GM10248 (cell line): ENCODE measurements around the gene FAM117A.
A peak's percentile ranks its signal among the peaks of the same experiment; 100 is the strongest.

Experiments used
- CTCF ChIA-PET: fragments of 300-600 bp; sonication (Branson Sonifier 250); formaldehyde crosslinking; extraction: SDS; loops from one replicate; lab custom pipeline; 2021; ENCODE audit warnings: antibody characterized with exemption; lab: Yijun Ruan, JAX
- POLR2A ChIA-PET: fragments of 350-650 bp; sonication (Branson Sonifier 250); formaldehyde crosslinking; extraction: SDS; loops from one replicate; lab custom pipeline; 2020; ENCODE audit warnings: antibody characterized with exemption; lab: Yijun Ruan, JAX
- DNase-seq: peaks from one replicate; pipeline ENCODE4 v3.0.0; 2012; ENCODE audit errors: extremely low spot score
- TF ChIP-seq, protein P1 (sequence below): IDR thresholded peaks from 2 replicates; pipeline ENCODE4 v1.5.1; 2012; ENCODE audit warnings: mild to moderate bottlenecking, low read depth; ENCODE audit errors: extremely low read depth, missing control alignments, control extremely low read depth

FAM117A gene

DNA sequence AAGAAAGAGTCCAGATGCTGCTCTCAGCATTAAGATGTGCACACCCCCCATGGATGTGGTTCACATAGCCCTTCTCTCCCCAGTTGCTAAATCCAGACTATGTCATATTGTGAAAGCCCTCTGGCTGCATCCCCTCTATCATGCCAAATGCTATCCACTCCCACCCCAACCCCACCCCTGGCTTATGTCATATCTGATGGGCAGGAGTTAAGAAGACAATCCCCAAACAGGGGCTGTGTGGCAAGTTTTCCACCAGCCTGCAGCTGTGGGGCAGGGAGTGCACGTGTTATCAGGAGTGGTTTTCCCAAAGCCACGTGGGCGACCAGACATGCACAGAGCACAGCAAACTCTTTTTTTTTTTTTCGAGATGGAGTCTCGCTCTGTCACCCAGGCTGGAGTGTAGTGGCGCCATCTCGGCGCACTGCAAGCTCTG, 10.0 kb downstream of the FAM117A start:
- ChIA-PET POLR2A (no interaction called here), CTCF (interaction anchor here (1.3 kb wide), 1 partner anchor 12 kb away, joined by 4 read pairs; no protein-coding TSS in a partner anchor)
- no peak for DNase-seq
- TF ChIP-seq, protein P1, sequence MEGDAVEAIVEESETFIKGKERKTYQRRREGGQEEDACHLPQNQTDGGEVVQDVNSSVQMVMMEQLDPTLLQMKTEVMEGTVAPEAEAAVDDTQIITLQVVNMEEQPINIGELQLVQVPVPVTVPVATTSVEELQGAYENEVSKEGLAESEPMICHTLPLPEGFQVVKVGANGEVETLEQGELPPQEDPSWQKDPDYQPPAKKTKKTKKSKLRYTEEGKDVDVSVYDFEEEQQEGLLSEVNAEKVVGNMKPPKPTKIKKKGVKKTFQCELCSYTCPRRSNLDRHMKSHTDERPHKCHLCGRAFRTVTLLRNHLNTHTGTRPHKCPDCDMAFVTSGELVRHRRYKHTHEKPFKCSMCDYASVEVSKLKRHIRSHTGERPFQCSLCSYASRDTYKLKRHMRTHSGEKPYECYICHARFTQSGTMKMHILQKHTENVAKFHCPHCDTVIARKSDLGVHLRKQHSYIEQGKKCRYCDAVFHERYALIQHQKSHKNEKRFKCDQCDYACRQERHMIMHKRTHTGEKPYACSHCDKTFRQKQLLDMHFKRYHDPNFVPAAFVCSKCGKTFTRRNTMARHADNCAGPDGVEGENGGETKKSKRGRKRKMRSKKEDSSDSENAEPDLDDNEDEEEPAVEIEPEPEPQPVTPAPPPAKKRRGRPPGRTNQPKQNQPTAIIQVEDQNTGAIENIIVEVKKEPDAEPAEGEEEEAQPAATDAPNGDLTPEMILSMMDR: no peak

DNA sequence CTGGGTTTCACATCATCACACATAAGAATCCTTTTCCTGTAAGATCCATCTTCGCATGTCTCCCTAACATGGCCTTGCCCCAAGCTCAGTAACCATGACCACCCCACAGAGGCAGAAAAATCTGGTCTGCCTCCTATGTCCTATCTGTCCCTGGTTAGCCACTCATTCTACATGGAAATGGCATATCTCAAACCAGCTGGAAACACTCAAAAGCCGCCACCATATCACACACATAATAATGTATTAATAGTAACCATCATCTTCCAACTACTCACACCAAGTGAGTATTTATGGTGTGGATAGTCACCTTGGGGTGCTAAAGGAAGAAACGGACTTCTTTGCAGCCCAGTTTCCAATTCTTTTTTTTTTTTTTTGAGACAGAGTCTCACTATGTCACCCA, 11.4 kb downstream of the FAM117A start:
- CTCF ChIA-PET: interaction anchor here (0.8 to 6.5 kb wide), 7 partner anchors 9 to 182 kb away, joined by 3 to 50 read pairs (median 3); partner anchors contain the start of gene FAM117A
- POLR2A ChIA-PET: interaction anchor here (0.6 to 1.3 kb wide), 2 partner anchors 10 to 12 kb away, joined by 3 to 13 read pairs; partner anchors contain the start of gene FAM117A
- TF ChIP-seq, protein P1: no peak
- DNase-seq: no peak

DNA sequence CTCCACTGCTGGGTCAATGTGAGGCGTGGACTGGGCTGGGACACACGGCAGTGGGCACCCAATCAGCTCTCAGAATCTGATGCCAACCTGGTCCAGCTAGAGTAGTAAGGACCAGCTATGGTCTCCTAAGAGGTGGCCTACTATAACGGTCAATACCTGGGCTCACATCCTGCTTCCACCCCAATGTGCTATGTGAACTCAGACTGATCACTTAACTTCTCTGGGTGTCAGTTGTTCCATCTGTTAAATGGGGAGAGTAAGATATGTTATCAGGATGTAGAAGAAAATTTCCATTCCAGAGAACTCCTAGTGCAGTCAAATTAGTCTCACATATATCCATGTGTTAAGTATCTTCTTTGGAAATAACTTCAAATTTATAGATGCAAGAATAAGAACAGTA, 14.2 kb downstream of the FAM117A start:
- POLR2A ChIA-PET: interaction anchor here (0.7 to 1.8 kb wide), 2 partner anchors 15 to 282 kb away, joined by 6 to 9 read pairs; partner anchors contain the start of gene FAM117A
- TF ChIP-seq, protein P1: no peak
- CTCF ChIA-PET: interaction anchor here (1.1 to 6.5 kb wide), 7 partner anchors 8 to 182 kb away, joined by 3 to 50 read pairs (median 4); partner anchors contain the start of genes FAM117A and KAT7
- no peak for DNase-seq

DNA sequence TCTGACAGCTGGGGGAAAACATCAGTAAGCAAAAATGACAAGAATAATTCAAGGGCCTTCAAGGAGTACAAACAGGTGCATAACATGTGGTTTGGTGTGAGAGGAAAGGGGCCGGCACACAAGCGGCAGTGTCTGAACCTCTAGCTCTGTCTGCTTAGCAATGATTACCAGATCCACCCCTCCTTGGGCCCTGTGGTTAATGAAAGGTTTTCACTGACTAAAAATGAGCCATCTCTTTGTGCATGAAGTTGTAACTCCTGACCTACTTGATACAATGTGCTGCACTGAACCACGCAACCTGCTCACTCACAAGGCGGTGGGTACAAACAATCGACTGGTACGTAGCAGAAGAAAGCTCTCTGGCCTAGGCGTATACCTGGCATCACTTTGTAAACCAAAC, 15.1 kb downstream of the FAM117A start:
- peak; percentile 82 for DNase-seq
- TF ChIP-seq, protein P1: no peak
- POLR2A ChIA-PET: interaction anchor here (1.0 to 1.2 kb wide), 3 partner anchors 13 to 39 kb away, joined by 3 to 20 read pairs (median 3); partner anchors contain the start of gene FAM117A
- CTCF ChIA-PET: interaction anchor here (1.1 to 6.5 kb wide), 10 partner anchors 13 to 240 kb away, joined by 3 to 50 read pairs (median 6); partner anchors contain the start of genes FAM117A and SLC35B1

DNA sequence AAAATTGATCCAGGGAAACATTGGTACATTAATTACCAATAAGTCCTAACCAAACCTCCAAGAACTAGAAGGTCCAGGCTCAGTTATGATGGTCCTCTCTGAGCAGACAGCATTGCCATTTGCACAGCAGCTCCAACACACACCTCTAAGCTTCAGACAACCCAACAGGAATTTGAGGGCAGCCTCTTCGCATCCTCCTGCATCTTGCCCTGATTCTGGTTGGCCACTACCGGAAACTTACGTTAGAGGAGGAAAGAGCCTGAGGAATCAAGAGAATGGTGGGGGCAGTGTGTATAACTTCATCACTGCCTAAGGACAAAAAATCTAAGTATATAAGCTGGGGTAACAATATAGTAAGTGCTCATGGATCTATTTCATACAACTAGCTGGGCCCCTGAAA, 15.7 kb downstream of the FAM117A start:
- TF ChIP-seq, protein P1: no peak
- DNase-seq: no peak
- ChIA-PET POLR2A (interaction anchor here (1.0 to 2.0 kb wide), 4 partner anchors 13 to 40 kb away, joined by 3 to 20 read pairs (median 8); partner anchors contain the start of gene FAM117A), CTCF (interaction anchor here (1.1 to 6.5 kb wide), 13 partner anchors 8 to 241 kb away, joined by 3 to 50 read pairs (median 4); partner anchors contain the start of genes FAM117A and SLC35B1)

DNA sequence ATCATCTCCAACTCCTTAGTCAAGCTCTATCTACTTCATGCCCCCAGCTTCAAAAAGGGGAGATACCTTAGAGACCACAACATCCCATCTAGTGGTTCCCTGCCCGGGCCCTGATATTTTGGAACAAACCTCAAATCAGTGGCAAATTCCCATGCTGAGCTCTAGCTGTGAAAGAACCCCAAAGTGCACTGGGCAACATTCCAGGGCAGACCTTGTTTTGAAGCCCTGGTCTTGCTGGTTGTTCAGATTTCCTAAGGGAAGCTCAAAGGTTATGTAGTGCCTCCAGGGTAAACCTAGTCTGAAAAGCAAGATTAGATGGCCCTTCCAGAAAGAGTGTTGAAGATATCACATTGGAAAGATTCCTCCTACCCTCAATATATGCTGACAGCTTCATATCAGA, 16.3 kb downstream of the FAM117A start:
- no peak for DNase-seq
- POLR2A ChIA-PET: interaction anchor here (0.6 to 2.0 kb wide), 3 partner anchors 16 to 70 kb away, joined by 4 to 14 read pairs (median 4); partner anchors contain the start of genes FAM117A and KAT7
- CTCF ChIA-PET: interaction anchor here (1.0 to 6.5 kb wide), 14 partner anchors 9 to 191 kb away, joined by 3 to 50 read pairs (median 4); partner anchors contain the start of genes FAM117A and SLC35B1
- TF ChIP-seq, protein P1: no peak
